ENCODE measurements around the gene LRRIQ1. TPM values are rescaled to one million over a fixed set of nuclear protein-coding genes. Genes with fewer than 3 reads are reported as not detected.

Gene LRRIQ1
- total and polyA plus RNA-seq, 2 of the 8 experiments (the other 6 are each of a cell fraction or from before 2014, with no cell fraction given): 0.24 to 0.76 TPM

DNA sequence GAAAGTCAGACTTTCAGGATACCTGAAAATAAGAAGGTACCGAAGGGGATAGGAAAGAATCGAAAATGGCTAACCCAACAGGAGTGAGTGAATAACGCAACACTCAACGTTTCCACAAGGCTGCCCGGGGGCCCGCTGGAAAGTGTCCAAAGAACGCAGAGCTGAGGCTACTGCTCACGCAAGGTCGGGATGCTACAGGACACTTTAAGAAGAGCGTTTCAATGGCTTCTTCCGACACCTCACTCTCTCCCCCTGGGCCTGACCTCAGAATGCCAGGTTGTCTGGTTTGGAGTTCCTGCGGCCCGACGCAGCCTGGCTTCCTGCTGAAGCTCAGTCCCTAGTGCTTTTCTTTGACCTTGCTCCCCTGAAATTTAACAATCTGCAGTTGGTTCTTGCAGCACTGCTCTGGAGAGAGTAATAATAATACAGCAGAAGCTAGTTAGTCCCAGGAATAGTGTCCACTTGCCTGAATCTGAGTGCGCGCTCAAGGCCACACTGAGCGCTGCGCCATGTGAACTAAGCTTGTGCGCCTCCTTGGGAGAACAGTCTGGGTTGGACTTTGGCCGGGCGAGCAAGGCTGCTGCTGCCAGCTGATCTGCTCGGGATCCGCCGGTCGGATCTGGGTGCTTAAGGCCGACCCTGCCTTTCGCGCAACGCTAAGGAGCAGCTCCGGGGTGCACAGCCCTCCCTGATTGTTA is 241.9 kb downstream of the LRRIQ1 start (continued):
- TF ChIP-seq MAX (IDR thresholded peaks at IDR 0.05) (peak; percentile 18; the same call in 1 of the 2 replicates), SAP30 (IDR thresholded peaks at IDR 0.05; ENCODE audit: insufficient read depth, insufficient replicate concordance, low read length) (peak; percentile 45), YY1 (IDR thresholded peaks at IDR 0.05; ENCODE audit: low read depth, low read length) (0 out of 2 replicates have a peak, but pooled peaks have one; percentile 30), RFX5 (IDR thresholded peaks at IDR 0.05; ENCODE audit: borderline replicate concordance, low read depth, low read length) (no peak), HDAC2 (IDR thresholded peaks at IDR 0.05; ENCODE audit: borderline replicate concordance in 1 of 2, low read depth in 2 of 2, low read length in 2 of 2) (no peak), KDM4A (IDR thresholded peaks at IDR 0.05; ENCODE audit: low read depth, low read length, severe bottlenecking) (no peak)
- TF ChIP-seq, protein P1, sequence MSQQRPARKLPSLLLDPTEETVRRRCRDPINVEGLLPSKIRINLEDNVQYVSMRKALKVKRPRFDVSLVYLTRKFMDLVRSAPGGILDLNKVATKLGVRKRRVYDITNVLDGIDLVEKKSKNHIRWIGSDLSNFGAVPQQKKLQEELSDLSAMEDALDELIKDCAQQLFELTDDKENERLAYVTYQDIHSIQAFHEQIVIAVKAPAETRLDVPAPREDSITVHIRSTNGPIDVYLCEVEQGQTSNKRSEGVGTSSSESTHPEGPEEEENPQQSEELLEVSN (IDR thresholded peaks at IDR 0.05): no peak

All from H1 (cell line).